Urothelium cell line (cell line): ENCODE results near the gene MACROH2A2.

ENCODE experiments used
- DNase-seq: peaks from one replicate; pipeline ENCODE4 v3.0.0; 2011; ENCODE audit warnings: low spot score, mixed read lengths
- FAIRE-seq: peaks from 2 replicates; lab custom pipeline; 2011; peaks lifted over from hg19 to GRCh38; lab: Jason Lieb, UNC

MACROH2A2 gene

DNA sequence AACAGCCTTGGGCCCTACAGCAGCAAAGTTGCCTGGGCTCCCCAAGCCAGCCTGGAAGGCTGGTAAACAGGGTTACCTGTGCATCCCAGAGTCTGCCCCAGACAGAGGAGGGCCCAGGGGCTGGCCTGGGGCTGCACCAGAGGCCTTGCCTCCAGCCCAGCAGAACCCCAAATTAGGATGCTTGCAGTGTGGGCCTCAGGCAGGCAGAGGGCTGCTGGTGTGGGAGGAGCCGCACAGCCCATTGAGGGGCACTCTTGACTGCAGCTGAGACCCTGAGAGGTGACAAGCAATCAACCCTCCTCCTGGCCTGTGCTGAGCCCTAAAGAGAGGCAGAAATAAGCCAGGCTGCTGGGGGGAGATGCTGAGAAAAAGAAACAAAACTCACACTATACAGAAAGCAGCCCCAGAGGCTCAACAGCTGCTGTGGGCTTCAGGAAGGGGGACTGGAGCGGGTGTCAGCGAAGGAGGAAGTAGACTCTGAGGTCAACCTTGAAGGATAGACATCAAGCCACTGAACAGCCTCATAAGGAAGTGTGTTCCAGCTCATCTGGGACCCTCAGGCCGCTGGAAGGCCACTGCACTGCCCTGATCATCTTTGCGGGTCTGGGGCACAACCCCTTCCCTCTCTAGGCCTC is 73.4 kb downstream of the MACROH2A2 start:
- DNase-seq (no peak), FAIRE-seq (no peak)

DNA sequence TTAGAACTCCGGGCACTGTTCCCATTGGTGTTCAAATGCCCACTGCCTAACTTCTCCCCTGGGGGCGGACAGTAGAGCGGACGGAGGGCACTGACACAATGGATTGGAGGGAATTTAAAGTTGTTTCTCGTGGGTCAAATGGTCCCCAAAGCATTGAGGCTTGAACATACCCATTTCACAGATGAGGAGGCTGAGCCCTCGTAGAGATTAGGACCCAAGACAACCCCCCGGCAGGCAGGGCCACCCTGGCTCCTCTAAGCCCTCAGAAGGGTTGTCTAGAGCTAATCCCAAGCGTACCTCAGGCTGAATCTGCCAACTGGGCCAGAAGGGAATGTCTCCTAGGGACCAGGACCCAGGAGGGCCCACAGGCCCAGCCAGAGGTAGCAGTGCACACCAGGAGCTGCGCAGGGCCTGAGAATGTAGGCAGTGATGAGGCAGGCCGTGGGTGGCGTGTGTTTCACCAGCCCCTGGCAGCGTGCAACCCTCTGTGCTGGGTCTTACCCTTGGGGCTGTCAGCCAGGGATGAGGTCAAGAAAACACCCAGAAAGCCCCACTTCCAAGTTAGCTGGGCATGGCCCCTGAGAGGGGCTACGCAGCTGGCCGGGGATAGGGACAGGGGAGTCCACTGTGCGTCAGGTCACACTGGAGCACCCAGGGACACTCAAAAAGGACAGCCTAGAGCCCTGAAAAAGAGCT is 74.2 kb downstream of the MACROH2A2 start:
- FAIRE-seq (no peak), DNase-seq (no peak)

DNA sequence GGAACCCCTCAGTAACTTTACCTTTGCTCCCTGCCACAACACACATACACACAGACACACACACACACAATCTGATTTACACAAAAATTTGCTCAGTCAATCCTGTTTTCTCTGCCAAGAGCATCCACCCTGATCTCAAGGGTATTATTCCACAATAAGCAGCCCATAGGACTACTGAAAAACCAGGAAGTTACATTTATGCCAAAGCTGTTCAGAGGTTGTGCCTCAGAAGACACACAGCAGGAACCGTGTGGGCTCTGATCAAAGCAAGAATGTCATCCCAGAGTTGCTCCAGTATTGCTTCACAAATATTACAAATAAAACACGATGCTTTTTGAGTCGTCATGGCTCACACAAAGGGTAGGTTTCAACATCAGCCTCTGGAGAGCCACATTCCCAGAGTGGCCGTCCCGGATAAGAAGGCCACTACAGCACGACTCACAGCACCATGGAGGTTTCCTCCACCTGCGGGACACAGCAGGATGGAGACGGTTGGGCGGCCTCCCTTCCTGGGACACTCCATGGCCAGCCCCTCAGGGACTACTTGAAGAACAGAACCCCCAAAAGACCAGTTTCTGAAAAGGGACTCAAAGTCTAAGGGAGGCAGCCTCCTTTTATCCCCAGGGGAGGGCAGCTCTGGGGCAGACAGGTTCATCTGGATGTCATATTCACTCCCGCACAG is 78.4 kb downstream of the MACROH2A2 start:
- no peak for FAIRE-seq

DNA sequence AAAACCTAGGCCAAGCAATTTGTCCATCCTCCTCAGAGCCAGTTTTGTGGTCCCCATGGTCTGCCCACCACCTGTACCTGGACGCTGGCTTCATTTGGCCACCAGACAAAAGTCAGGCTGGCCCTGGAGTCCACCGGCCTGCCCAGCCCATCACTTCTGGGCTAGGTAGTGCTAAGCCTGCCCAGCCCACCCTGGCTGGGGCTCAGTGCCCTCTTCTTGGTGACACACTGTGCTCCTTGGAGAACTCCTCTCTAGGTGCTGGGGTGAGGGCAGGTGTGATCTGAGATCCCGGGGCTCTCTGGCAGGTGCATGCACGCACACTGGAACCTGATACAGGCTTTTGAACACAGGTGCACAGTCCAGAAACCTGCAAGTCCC is 78.9 kb downstream of the MACROH2A2 start:
- FAIRE-seq (no peak), DNase-seq (no peak)

More for the DNA sequence above, 78.4 kb downstream of the MACROH2A2 start:
- no peak for DNase-seq

DNA sequence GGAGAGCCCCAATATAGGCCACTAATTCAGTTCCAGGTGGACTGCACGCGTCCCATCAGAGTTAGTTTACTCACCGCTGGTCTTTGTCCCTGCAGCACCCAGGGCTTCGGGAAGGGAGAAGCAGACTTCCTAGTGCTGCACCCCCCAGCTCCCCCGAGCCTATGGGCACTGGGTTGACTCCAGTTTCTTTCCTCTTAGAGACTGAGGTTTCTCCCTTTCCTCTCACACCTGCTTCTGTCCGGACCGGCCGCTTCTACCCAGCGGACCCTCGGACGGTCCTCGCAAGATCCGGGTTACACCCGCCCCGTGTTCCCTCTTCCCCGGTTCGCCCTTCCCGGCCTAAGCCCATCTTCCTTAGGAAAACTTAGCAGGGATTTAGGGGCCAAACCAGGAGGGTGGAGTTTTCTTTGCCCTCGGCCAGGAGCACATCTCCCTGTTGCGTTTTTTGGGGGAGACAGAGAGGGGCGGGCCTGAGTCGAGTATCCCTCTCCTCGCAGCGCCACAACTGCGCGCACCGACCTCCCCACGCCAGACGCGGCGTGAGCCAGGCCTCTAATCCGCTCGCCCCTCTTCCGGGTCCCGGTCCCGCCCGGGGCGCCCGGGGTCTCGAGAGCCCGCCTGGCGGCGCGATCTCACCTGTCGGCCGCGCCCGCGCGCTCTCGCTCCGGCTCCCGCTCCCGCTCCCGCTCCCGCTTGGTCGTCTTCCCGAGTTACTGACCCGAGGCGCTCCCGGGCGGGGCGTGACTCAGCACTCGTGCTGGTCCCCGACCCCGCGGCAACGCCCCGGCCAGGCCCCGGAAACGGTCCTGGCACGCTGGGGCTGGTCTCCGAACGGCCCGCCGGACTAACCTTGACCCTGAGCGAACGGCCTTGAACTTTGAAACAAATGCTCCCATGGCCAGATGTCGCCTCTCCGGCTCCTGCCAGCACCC is 79.7 kb downstream of the MACROH2A2 start, which contains the start of gene AIFM2:
Gene AIFM2, minus strand, starts transcription at position 728 of the 932 bp plus-strand sequence. CDS start 8,741 bp downstream, outside the sequence.
- DNase-seq, result peak; percentile 93
- FAIRE-seq, result no peak

DNA sequence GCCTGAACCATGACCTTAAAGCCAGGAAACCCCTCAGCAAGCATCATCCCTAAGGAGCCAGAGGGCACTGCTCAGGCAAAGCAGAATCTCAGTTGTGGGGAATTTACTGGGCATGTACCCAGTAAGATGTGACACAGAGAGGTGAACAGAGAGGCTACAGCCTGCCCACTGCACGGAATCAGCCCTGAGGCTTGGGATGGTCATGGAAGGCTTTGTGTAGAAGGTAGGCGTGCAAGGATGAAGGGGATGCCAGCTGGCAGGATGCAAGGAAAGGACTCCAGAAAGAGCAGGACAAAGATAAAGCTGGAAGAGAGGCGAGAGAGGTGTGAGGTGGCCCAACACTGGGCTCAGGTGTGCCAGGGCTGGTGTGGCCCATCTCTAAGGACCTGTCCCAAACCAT is 82.4 kb downstream of the MACROH2A2 start:
- DNase-seq (no peak), FAIRE-seq (no peak)

DNA sequence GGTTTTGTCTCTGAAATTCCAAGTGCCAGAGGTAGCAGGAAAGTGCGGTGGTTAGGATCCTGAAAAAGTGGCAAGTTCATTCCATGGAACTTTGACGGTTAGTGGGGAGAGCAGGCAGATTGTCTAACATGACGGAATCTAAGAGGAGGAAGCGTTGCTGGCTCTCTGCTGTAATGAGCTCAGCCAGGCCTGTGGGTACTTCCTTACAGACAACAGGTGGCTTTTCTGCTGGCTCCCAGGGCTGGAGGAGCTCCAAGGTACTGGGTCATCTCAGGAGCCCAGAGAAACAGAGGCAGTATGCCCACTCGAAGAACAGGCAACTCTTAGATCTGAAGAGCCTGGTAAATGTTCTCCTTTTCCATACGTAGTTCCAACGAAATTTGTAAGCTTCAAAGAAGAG is 83.0 kb downstream of the MACROH2A2 start:
- FAIRE-seq (no peak), DNase-seq (no peak)

DNA sequence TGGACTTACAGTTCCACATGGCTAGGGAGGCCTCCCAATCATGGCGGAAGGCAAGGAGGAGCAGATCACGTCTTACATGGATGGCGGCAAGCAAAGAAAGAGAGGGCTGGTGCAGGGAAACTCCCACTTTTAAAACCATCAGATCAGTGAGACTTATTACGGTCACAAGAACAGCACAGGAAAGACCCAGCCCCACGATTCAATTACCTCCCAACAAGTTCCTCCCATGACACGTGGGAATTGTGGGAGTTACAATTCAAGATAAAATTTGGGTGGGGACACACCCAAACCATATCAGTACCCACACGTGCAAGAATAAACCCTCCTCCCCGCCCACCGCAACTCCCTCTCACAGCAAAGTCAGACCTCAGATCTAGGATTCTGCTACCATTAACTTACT is 84.5 kb downstream of the MACROH2A2 start:
- FAIRE-seq (no peak), DNase-seq (no peak)

DNA sequence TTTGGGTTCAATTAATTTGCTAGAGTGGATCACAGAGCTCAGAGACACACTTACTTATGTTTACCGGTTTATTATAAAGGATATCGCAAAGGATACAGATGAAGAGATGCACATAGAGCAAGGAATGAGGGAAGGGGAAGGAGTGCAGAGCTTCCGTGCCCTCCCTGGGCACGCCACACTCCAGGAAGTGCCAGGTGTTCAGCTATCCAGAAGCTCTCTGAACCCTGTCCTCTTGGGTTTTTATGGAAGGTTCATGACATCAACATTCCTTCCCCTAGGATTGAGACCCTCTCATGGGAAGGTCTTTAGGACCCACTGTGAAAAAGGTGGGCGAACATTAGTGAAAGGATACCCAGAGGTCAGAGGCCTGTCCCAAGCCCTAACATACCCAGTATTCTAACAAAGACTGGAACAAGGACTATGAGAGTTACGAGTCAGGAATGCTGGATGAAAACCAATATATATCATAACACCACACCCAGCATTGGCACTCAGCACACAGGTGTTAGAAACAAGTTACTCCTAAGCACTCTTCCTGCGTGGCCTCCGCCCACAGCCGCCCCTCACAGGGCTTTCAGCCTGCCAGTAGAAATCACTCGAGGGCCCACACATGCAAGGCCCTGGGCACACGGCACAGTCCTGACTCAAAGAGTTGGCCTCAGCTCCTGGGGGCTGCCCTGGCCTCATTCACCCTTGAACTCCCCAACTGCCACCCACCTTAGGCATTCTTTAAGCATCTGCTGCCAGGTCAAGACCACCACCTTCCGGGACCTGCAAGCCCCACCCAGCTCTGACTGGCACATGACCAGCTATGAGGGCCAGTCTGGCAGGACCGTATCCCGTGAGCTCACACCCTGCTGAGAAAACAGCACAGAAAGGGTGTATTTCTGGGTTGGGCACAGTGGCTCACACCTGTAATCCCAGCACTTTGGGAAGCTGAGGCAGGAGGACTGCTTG is 85.6 kb downstream of the MACROH2A2 start:
- no peak for FAIRE-seq
- DNase-seq, result no peak

DNA sequence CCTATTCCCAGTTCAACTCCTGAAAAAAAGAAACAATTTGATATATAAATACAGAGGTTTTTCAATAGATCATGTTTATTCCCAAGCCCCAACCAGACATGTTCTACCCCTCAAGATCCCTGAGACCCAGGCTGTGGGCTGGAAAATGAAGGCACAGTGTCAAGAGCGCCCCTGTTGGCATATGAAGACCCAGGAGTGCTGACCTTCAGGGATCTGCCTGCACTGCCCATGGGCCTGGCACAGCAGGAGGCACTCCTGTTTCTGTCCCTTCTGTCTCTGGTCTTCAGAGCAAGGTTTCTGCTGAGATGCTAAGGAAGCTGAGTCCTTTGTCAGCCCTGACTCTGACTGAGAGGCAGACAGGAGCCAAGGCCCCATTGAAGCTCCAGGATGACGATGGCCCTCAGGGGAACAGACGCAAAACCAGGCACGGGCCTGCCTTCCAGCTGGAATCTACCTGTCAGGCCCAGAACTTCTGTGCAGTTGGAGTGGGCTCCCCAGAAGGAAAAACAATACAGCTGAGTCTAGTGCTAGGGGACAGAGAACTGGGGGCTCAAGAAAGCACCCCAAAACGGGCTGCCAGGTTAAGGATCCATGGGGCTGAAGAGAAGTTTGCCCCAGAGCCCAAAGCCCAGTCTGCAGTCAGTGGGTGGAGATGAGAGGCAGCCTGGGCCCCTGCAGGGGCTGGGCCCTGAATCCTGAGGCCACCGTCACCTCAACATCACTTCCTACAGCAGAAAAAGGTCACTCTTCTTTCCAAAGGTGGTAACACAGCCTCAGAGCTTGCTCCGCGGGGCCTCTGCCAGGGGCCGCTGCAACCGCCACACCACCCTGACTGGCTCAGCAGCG is 86.7 kb downstream of the MACROH2A2 start:
- DNase-seq, result no peak
- FAIRE-seq, result no peak

DNA sequence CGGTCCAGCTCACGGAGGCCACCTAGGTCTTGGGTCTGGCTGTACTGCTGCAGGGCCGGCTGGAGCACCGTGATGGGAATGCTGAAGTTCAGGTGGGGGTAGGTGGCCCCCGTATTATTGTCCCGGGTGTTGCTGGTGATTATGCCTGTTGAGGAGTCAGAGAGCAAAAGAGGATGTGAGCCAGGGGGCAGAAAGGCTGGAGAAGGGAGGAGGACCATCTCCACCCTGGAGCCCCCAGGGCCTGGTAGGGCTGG is 87.3 kb downstream of the MACROH2A2 start:
- FAIRE-seq (no peak), DNase-seq (no peak)

DNA sequence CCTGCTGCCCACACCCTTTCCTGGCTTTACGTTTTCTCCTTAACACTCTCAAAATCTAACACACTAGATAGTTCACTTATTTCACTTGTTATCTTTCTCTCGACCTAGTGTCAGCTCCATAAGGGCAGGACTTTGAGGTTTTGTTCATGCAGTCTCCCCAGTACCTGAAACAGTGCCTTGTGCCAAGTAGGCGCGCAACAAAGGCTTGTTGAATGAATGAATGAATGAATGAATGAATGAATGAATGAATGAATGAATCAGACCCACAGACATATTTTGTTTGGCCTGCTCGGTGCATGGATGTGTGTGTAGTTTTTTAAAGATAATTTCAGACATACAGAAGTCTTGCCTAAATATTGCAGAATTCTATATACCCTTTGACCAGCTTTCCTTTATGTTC is 87.7 kb downstream of the MACROH2A2 start:
- DNase-seq (no peak), FAIRE-seq (no peak)

DNA sequence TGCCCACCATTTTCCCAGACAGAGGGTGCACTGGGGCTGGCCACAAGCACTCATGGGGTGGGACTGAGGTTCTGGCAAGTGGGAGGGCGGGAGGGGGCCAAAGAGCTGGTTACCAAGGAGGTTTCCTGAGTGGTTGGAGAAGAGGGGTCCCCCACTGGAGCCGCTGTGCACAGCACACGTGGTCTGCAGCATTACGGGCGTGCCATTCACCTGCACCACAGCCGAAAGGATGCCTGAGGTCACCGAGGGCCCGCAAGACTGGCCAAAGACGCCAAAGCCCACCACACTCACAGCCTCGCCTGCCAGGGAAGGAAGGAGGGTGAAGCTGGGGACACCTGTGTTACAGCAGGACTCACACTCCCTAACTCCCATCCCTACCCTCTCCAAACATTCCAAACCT is 89.9 kb downstream of the MACROH2A2 start:
- FAIRE-seq (no peak), DNase-seq (no peak)

DNA sequence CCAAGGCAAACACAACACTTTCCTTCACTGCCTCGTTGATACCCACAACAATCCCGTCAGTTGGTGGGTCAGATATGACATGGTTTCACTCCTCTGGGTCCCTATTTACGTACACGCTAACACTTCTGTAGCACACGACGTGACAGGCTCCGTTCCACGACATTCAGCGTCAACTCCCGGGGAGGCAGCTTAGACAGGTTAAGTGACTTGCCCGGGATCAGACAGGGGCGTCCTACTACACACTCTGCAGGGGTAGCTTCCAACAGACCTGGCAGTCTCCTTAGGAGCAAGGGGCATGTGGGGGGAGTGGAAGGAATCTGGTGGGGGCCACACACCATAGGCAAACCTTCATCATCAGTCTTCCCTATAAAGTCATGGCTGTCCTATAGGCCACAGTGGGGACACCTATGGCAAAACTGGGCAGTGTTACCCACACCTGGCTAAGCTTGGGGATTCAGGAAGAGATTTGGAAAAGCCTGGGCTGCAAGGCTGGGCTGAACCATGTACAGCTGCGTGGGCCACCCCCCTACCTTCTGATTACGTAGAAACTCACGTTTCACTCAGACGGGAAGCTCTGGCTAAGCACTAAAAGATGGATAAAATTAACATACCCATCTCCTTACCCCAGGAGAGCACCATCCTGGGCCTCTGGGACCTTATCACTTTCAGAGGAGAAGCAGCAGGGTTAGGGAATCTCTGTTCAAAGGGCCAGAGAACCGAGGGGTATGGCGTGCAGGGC is 91.9 kb downstream of the MACROH2A2 start:
- no peak for FAIRE-seq
- DNase-seq, result no peak

DNA sequence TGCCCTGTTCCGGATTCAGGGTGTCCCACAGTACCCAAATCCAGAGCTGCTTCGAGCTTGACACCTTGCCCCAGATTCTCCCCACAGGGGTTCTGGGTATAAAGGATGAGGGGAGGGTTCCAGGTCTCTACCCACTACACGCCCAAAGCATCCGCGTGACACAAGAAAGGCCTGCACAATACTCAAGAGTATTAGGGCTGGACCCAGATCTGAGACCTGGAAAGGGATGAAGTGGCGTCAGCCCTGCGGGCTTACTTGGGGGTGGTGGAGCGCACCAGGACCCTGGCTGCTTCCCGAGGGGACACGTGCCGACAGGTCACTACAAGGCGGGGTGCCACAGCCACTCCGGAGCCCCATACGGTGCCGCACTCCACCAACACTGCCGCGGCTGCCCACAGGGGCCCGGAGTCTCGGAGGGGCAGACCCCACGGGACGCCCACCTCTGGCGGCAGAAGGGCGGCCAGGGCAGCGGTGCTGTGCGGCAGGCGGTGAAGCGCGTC is 92.6 kb downstream of the MACROH2A2 start:
- DNase-seq, result no peak
- FAIRE-seq, result no peak

DNA sequence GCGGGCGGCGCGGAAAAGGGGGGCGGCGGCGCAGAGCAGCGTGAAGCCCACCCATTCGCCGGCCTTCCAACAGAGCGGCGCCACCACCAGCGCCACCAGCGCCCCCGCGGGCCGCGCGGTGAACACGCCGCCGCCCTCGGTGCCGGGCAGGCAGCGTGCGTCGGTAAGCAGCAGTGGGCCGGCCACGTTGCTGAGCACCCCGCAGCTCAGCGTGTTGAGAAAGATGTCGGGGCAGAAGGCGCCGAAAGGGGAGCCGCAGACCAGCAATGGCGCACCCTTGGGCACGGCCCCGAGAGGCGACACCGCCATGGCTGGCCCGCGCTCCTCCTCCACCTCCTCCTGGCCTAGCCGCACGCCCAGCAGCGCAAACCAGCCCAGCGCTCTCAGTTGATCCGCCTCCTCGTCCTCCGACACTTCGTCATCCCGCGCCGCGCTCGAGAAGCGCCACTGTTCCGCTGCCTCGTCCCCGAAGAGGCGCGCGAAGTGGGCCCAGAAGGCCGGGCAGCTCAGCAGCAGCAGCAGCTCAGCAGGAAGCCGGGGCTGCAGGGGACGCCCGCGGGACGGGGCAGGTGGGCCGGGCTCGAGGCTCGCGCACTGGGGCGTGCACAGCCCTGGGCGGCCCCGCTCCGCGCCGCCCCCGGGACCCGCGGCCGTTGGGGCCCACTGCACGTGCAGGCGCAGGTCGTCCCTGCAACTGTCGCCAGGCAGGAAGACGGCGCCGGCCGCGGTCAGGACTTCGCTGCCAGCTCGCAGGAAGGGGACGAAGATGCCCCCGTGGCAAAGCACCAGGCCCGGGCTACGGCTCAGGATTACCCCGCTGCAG is 93.2 kb downstream of the MACROH2A2 start:
- FAIRE-seq (peak; percentile 93), DNase-seq (peak; percentile 87)

DNA sequence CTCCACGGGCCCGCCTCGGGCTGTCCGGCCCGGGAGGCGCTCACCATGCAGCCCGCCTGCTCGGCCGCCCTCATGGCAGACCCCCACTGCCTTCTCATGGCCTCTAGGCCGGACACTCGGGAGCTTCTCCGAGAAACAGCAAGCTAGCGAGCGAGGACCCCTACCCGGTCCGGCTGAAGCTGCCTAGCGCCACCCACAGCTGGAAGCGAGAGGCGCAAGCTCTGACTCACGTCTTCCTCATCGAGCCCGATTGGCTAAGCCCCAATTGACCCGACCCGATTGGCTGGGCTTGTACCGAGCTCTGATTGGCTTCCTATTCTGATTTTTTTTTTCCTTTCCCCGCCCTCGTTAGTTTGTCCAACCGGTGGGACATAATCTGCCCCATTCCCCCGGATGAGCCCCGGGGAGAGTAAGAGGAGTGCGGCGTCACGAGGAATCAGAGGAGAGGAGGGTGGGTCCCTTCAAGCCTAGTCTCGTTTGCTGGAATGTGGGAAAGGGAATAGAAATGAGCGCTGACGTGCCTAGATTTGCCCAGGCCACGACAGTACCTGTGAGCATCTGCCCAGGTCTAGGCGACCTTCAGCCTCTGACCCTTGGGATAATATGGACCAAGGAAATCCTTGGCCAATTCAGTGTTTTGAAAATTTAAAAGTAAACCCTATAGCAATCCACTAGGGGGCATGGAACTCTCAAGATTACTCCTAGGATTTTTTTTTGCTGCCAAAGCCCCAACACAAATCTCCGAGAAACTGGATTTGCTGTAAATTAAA is 94.0 kb downstream of the MACROH2A2 start, which contains the start of gene TYSND1:
Gene TYSND1, minus strand, starts transcription at position 212 of the 770 bp plus-strand sequence. Its CDS starts 114 bp downstream, at position 98.
- no peak for FAIRE-seq
- DNase-seq, result peak; percentile 99
